HCT116 (cell line): ENCODE measurements around the gene CLEC20A. TPM values are rescaled to one million over a fixed set of nuclear protein-coding genes. Genes with fewer than 3 reads are reported as not detected.

ENCODE experiments used
- ATAC-seq: fragments of 200-7000 bp; cut with Tn5 transposase; 2 replicates; pipeline ENCODE4 v1.9.1; 2020; ENCODE audit warnings: mild to moderate bottlenecking, moderate library complexity
- BruUV-seq: library from RNA; stranded (reverse); fragments of 400-500 nt; replicated peaks from 2 replicates; lab custom pipeline; 2021; lab: Mats Ljungman, UMichigan
- CTCF ChIA-PET: fragments of 300-600 bp; sonication (Branson Sonifier 250); formaldehyde crosslinking; loops from one replicate; lab custom pipeline; 2021; ENCODE audit warnings: antibody characterized with exemption; lab: Charles Lee
- POLR2A ChIA-PET: fragments of 300-600, 350-600 bp; sonication (Branson Sonifier 250); formaldehyde crosslinking; loops from one replicate; lab custom pipeline; 2021; ENCODE audit warnings: antibody characterized with exemption; lab: Charles Lee
- RAD21 ChIA-PET, 2 experiments: fragments of 300-600 bp; sonication (Branson Sonifier 250); formaldehyde crosslinking; loops; one replicate each; lab custom pipeline; 2023; ENCODE audit warnings: low total read pairs in 2 of 2; ENCODE audit not compliant: uncharacterized antibody in 2 of 2, unreplicated experiment in 2 of 2, low non-redundant PET in 1 of 2; lab: Charles Lee
- DNase-seq: peaks from one replicate; pipeline ENCODE4 v3.0.0-alpha.2; 2010; ENCODE audit warnings: low read depth, low spot score
- H2AFZ ChIP-seq: fragments of 200-600 bp; shearing (Covaris generic), sonication (generic); 2 replicates; pipeline ENCODE4 v1.6.1; 2017; ENCODE audit warnings: low read depth, mixed run types, mixed read lengths, antibody characterized with exemption, low read length; ENCODE audit not compliant: poor library complexity, severe bottlenecking
- H3K27ac ChIP-seq: 2 replicates; pipeline ENCODE4 v1.5.1; 2012; ENCODE audit warnings: low read depth, low read length
- H3K27me3 ChIP-seq: fragments of 200-600 bp; sonication (generic); 2 replicates; pipeline ENCODE4 v1.6.1; 2016; ENCODE audit warnings: mixed run types, low read length, mixed read lengths; ENCODE audit not compliant: insufficient read depth
- H3K36me3 ChIP-seq, 2 experiments: fragments of 200-500 bp in 1 of 2; fragments of 200-600 bp in 1 of 2; sonication (Bioruptor generic) in 1 of 2; sonication (generic) in 1 of 2; 2 replicates each; pipeline versions ENCODE4 v1.5.1 to v1.6.1; 2014 to 2016; ENCODE audit warnings: low read length in 2 of 2, inconsistent platforms in 1 of 2, mixed read lengths in 1 of 2, mixed run types in 1 of 2; ENCODE audit not compliant: insufficient read depth in 2 of 2, control insufficient read depth in 1 of 2
- H3K4me1 ChIP-seq, 2 experiments: fragments of 200-600 bp in 1 of 2; sonication (generic) in 1 of 2; 2 replicates each; pipeline versions ENCODE4 v1.5.1 to v1.6.1; 2012 to 2017; ENCODE audit warnings: low read length in 2 of 2, inconsistent platforms in 1 of 2, mild to moderate bottlenecking in 1 of 2, mixed read lengths in 1 of 2, mixed run types in 1 of 2, moderate library complexity in 1 of 2; ENCODE audit not compliant: insufficient read depth in 2 of 2, control insufficient read depth in 1 of 2
- H3K4me2 ChIP-seq: fragments of 200-600 bp; sonication (generic); 2 replicates; pipeline ENCODE4 v1.6.1; 2017; ENCODE audit warnings: mixed run types, low read length, mixed read lengths
- H3K4me3 ChIP-seq, 2 experiments: fragments of 200-600 bp in 1 of 2; sonication (generic) in 1 of 2; replicated peaks in 1 of 2; 2 replicates each; pipeline ENCODE4 v1.5.1; 2011 to 2016; ENCODE audit warnings: low read length in 2 of 2, control low read depth in 1 of 2, low read depth in 1 of 2, mild to moderate bottlenecking in 1 of 2, mixed read lengths in 1 of 2, mixed run types in 1 of 2
- H3K79me2 ChIP-seq: fragments of 200-600 bp; sonication (generic); 2 replicates; pipeline ENCODE4 v1.6.1; 2017; ENCODE audit warnings: mild to moderate bottlenecking, mixed run types, low read length, moderate library complexity, mixed read lengths; ENCODE audit not compliant: insufficient read depth
- H3K9ac ChIP-seq: fragments of 200-600 bp; sonication (generic); 2 replicates; pipeline ENCODE4 v1.6.1; 2016; ENCODE audit warnings: low read length, mixed read lengths
- H3K9me2 ChIP-seq: fragments of 200-600 bp; sonication (generic), shearing (Covaris generic); 2 replicates; pipeline ENCODE4 v1.6.1; 2017; ENCODE audit warnings: mixed run types, mild to moderate bottlenecking, moderate library complexity; ENCODE audit not compliant: insufficient read depth
- H3K9me3 ChIP-seq, 2 experiments: fragments of 200-500 bp in 1 of 2; fragments of 200-600 bp in 1 of 2; sonication (Bioruptor generic) in 1 of 2; sonication (generic) in 1 of 2; 2 replicates each; pipeline ENCODE4 v1.6.1; 2014 to 2017; ENCODE audit warnings: low read length in 2 of 2, mixed read lengths in 2 of 2, inconsistent platforms in 1 of 2, low read depth in 1 of 2, mild to moderate bottlenecking in 1 of 2, mixed run types in 1 of 2, moderate library complexity in 1 of 2; ENCODE audit not compliant: control insufficient read depth in 1 of 2, insufficient read depth in 1 of 2
- H4K20me1 ChIP-seq: fragments of 200-600 bp; sonication (generic), shearing (Covaris generic); 2 replicates; pipeline ENCODE4 v1.6.1; 2017; ENCODE audit warnings: mixed run types, mild to moderate bottlenecking, moderate library complexity; ENCODE audit not compliant: insufficient read depth
- ATF3 ChIP-seq: IDR thresholded peaks from 2 replicates; pipeline ENCODE4 v1.6.1; 2012
- EGR1 ChIP-seq: IDR thresholded peaks from 2 replicates; pipeline ENCODE4 v1.6.1; 2012; ENCODE audit warnings: low read depth
- EZH2 ChIP-seq: fragments of 200-600 bp; sonication (generic); IDR thresholded peaks from 2 replicates; pipeline ENCODE4 v1.6.1; 2017; ENCODE audit warnings: antibody characterized with exemption, mixed run types
- FOSL1 ChIP-seq: IDR thresholded peaks from 2 replicates; pipeline ENCODE4 v1.6.1; 2012; ENCODE audit warnings: low read depth
- JUND ChIP-seq: IDR thresholded peaks from 2 replicates; pipeline ENCODE4 v1.6.1; 2012
- MAX ChIP-seq: IDR thresholded peaks from 2 replicates; pipeline ENCODE4 v1.6.1; 2012
- POLR2AphosphoS5 ChIP-seq: IDR thresholded peaks from 2 replicates; pipeline ENCODE4 v1.6.1; 2011; ENCODE audit warnings: mild to moderate bottlenecking, low read depth, low read length, moderate library complexity
- TCF7L2 ChIP-seq: IDR thresholded peaks from 2 replicates; pipeline ENCODE4 v1.7.0; 2011; ENCODE audit warnings: borderline replicate concordance, inconsistent platforms; ENCODE audit not compliant: insufficient read depth, insufficient read length; ENCODE audit errors: extremely low read depth
- YY1 ChIP-seq: IDR thresholded peaks from 2 replicates; pipeline ENCODE4 v1.6.1; 2011; ENCODE audit warnings: low read length, low read depth, moderate library complexity, mild to moderate bottlenecking; ENCODE audit not compliant: insufficient replicate concordance; ENCODE audit errors: extremely low read depth
- ZBTB33 ChIP-seq: IDR thresholded peaks from 2 replicates; pipeline ENCODE4 v1.6.1; 2011; ENCODE audit warnings: mild to moderate bottlenecking, low read length, moderate library complexity; ENCODE audit not compliant: insufficient replicate concordance; ENCODE audit errors: extremely low read depth
- intact Hi-C: fragments of 100-400 bp; cut with micrococcal nuclease; formaldehyde crosslinking; loops from 2 replicates; pipeline ENCODE4 v1.10.0; 2022
- total RNA-seq: library from RNA; stranded (reverse); gene quantifications from one replicate; pipeline ENCODE4 v1.2.1, GENCODE V29; 2021; ENCODE audit not compliant: unreplicated experiment
- TF ChIP-seq, protein P1 (sequence below), 3 experiments: fragments of 200-600 bp in 1 of 3; sonication (generic) in 1 of 3; IDR thresholded peaks in 2 of 3; conservative IDR thresholded peaks in 1 of 3; 2 replicates each; pipeline ENCODE4 v1.5.1; 2012 to 2017; ENCODE audit warnings: low read depth in 2 of 3, low read length in 2 of 3, antibody characterized with exemption in 1 of 3, borderline replicate concordance in 1 of 3, control low read depth in 1 of 3, mild to moderate bottlenecking in 1 of 3, mixed read lengths in 1 of 3, mixed run types in 1 of 3, moderate library complexity in 1 of 3; ENCODE audit not compliant: insufficient read depth in 1 of 3

The CLEC20A gene
- total RNA-seq, 1 experiment from 2014 or later: not detected

- Histone ChIP-seq H2AFZ (no peak within 1 kb of the TSS), H3K9me2 (no peaks in the 10 kb centered on the region), H3K9me3 (no peaks in the 10 kb centered on the region), H3K79me2 (no peaks in the 10 kb centered on the region), H3K9ac (no peak within 1 kb of the TSS), H4K20me1 (no peaks in the 10 kb centered on the region), H3K4me3 (no peak within 1 kb of the TSS), H3K36me3 (no peaks in the 10 kb centered on the region), H3K4me2 (no peak within 1 kb of the TSS), H3K27me3 (no peaks in the 10 kb centered on the region), H3K27ac (no peak within 1 kb of the TSS), H3K4me1 (no peaks in the 10 kb centered on the region)
- intact Hi-C loops: no loop called here
- TF ChIP-seq POLR2AphosphoS5: no peak
- ChIA-PET RAD21 (no interaction called here), POLR2A (no interaction called here), CTCF (interaction anchor here (1.4 to 4.2 kb wide), 2 partner anchors 12 to 202 kb away, joined by 3 to 23 read pairs; no protein-coding TSS in a partner anchor)
- DNase-seq (no peak), ATAC-seq (no peak)
- no TSS peak for BruUV-seq
These were observed 16.0 kb upstream of the CLEC20A start, which contains the start of gene TEX35 for GRCh38 chr1:178512566-178513277. TEX35 (plus strand) TSS chr1:178513109; CDS start chr1:178513189, 80 bp downstream.

- Histone ChIP-seq H3K27ac (no peak overlapping the region), H3K79me2 (no peaks in the 10 kb centered on the region), H3K27me3 (no peaks in the 10 kb centered on the region), H3K9ac (no peak overlapping the region), H4K20me1 (no peaks in the 10 kb centered on the region), H3K9me3 (no peaks in the 10 kb centered on the region), H3K4me1 (no peaks in the 10 kb centered on the region), H3K9me2 (no peaks in the 10 kb centered on the region), H3K36me3 (no peaks in the 10 kb centered on the region), H2AFZ (no peak overlapping the region), H3K4me2 (no peak overlapping the region), H3K4me3 (no peak overlapping the region)
- ChIA-PET POLR2A (no interaction called here), RAD21 (no interaction called here), CTCF (interaction anchor here (4.2 kb wide), 1 partner anchor 9 kb away, joined by 23 read pairs; no protein-coding TSS in a partner anchor)
- TF ChIP-seq YY1 (no peak), ZBTB33 (no peak), TCF7L2 (no peak), FOSL1 (no peak), EZH2 (no peak), EGR1 (no peak), MAX (no peak), ATF3 (no peak), JUND (no peak)
- TF ChIP-seq, protein P1, sequence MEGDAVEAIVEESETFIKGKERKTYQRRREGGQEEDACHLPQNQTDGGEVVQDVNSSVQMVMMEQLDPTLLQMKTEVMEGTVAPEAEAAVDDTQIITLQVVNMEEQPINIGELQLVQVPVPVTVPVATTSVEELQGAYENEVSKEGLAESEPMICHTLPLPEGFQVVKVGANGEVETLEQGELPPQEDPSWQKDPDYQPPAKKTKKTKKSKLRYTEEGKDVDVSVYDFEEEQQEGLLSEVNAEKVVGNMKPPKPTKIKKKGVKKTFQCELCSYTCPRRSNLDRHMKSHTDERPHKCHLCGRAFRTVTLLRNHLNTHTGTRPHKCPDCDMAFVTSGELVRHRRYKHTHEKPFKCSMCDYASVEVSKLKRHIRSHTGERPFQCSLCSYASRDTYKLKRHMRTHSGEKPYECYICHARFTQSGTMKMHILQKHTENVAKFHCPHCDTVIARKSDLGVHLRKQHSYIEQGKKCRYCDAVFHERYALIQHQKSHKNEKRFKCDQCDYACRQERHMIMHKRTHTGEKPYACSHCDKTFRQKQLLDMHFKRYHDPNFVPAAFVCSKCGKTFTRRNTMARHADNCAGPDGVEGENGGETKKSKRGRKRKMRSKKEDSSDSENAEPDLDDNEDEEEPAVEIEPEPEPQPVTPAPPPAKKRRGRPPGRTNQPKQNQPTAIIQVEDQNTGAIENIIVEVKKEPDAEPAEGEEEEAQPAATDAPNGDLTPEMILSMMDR (IDR thresholded peaks at IDR 0.05 in 2 of 3, conservative IDR thresholded peaks at IDR 0.05 in 1 of 3; ENCODE audit: borderline replicate concordance in 1 of 3, insufficient read depth in 1 of 3, low read depth in 2 of 3, low read length in 2 of 3): no peak
- BruUV-seq: no TSS peak
- DNase-seq: no peak
- intact Hi-C loops: no loop called here
- ATAC-seq: no peak
These were observed 13.4 kb upstream of the CLEC20A start for GRCh38 chr1:178510155-178510554.
